ENCODE data around the gene RINL.
"Not testable (repeated sequence)": the region's sequence is repeated elsewhere in the genome, so short reads cannot be mapped to it uniquely, and the experiment has no call there.

RINL gene

GRCh38 chr19:38831142-38831605 lies 46.9 kb downstream of the RINL start:
- peak; percentile 73 for DNase-seq

- DNase-seq: no peak
These were observed 47.9 kb downstream of the RINL start for GRCh38 chr19:38830039-38830733.

DNA sequence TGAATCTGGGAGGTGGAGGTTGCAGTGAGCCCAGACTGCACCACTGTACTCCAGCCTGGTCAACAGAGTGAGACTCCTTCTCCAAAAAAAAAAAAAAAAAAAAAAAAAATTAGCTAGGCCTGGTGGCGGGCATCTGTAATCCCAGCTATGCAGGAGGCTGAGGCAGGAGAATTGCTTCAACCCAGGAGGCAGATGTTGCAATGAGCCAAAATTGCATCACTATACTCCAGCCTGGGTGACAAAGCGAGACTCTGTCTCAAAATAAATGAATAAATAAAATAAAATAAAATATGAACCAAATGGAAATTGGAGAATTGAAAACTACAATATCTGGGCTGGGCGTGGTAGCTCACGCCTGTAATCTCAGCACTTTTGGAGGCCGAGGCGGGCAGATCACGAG lies 48.9 kb downstream of the RINL start:
- DNase-seq: not testable (repeated sequence)

DNA sequence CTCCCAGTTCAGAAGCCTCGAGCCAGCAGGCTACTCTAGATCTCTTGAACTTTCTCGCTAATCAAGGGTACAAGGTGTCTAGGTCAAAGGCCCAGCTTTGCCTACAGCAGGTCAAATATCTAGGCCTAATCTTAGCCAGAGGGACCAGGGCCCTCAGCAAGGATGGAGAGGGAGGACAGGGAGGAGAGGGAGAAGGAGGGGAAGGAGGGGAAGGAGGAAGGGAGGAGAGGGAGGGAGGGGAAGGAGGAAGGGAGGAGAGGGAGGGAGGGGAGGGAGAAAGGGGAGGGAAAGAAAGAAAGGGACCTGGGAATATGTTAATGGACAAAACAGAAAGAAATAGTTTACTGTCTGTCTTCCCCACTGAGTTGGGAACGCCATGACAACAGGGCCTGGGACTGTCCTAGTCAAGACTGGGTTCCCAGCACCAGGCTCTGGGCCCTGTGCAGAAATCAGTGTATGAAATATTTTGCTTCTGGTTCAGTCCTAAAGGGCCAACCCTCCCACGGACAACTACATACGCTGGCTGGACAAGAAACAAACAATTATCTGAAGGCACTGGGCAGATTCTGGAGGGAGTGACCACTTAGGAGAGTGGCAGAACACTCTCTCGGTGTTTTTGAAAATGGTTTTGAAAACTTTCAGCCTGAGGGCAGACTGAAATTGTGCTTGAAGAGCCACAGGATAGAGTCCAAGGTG lies 51.1 kb downstream of the RINL start:
- DNase-seq: no peak

DNA sequence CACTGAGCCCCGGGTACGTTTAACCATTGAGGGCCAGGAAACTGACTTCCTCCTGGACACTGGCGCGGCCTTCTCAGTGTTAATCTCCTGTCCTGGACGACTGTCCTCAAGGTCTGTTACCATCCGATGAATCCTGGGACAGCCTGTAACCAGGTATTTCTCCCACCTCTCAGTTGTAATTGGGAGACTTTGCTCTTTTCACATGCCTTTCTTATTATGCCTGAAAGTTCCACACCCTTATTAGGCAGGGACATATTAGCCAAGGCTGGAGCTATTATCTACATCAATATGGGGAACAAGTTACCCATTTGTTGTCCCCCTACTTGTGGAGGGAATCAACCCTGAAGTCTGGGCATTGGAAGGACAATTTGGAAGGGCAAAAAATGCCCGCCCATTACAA lies 52.1 kb downstream of the RINL start:
- not testable (repeated sequence) for DNase-seq

DNA sequence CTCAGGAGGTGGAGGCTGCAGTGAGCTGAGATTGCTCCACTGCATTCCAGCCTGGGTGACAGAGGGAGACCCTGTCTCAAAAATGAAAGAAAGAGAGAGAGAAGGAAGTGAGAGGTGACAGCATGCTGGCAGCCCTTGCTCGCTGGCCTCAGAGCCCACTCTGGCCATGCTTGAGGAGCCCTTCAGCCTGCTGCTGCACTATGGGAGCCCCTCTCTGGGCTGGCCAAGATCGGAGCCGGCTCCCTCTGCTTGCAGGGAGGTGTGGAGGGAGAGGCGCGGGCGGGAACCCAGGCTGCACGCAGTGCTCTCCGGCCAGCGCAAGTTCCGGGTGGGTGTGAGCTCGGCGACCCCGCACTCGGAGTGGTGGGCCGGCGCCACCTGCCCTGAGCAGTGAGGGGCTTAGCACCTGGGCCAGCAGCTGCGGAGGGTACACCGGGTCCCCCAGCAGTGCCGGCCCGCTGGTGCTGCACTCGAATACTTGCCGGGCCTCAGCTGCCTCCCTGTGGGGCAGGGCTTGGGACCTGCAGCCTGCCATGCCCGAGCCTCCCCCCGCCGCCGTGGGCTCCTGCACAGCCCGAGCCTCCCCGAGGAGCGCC lies 56.7 kb downstream of the RINL start:
- not testable (repeated sequence) for DNase-seq

DNA sequence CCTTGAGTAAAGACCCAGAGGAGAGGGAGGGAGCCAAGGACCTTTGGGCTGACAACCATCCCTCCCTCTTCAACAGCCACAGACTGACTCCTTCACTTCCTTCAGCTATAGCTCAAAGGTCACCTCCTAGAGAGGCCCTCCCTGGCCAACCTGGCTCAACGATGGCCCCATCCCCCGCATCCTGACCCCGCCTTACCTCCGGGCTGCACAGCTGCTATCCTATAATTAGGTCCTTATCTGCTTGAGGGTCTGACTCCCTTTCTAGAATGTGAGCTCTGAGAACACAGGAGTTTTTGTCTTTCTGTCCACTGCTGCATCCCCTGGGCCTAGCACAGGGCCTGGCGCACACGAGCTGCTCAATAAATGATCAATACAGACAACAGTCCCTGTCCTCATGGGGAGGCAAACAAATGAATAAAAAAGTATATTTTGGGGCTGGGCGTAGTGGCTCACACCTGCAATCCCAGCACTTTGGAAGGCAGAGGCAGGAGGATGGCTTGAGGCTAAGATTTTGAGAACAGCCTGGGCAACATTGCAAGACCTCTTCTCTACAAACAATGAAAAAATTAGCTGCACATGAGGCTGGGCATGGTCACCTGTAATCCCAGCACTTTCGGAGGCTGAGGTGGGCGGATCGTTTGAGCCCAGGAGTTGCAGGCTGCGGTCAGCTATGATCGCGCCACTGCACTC lies 58.7 kb downstream of the RINL start:
- DNase-seq: no peak

All from kidney glomerular epithelial cell (primary cell).